Stimulated activated CD4-positive, alpha-beta T cell treated with anti-CD3 and anti-CD28 coated beads, Interleukin-15, amount 100 ng/mL, for 48 hours (primary cell): ENCODE data around the gene PTPN4.
"Not testable (repeated sequence)": the region's sequence is repeated elsewhere in the genome, so short reads cannot be mapped to it uniquely, and the experiment has no call there.

ENCODE experiments used
- DNase-seq, 2 donors: peaks; one replicate each; pipeline ENCODE4 v3.0.0-alpha.2; 2020; ENCODE audit warnings: low read depth in 2 of 2

Gene PTPN4

DNA sequence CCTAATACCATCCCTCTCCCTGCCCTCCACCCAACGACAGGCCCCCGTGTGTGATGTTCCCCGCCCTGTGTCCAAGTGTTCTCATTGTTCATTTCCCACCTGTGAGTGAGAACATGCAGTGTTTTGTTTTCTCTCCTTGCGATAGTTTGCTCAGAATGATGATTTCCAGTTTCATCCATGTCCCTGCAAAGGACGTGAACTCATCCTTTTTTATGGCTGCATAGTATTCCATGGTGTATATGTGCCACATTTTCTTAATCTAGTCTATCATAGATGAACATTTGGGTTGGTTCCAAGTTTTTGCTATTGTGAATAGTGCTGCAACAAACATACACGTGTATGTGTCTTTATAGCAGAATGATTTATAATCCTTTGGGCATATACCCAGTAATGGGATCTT is 44.7 kb downstream of the PTPN4 start:
- not testable (repeated sequence) for DNase-seq

GRCh38 chr2:119808516-119809147 is 48.9 kb downstream of the PTPN4 start:
- DNase-seq: no peak

GRCh38 chr2:119809339-119810048 is 49.8 kb downstream of the PTPN4 start:
- no peak for DNase-seq

DNA sequence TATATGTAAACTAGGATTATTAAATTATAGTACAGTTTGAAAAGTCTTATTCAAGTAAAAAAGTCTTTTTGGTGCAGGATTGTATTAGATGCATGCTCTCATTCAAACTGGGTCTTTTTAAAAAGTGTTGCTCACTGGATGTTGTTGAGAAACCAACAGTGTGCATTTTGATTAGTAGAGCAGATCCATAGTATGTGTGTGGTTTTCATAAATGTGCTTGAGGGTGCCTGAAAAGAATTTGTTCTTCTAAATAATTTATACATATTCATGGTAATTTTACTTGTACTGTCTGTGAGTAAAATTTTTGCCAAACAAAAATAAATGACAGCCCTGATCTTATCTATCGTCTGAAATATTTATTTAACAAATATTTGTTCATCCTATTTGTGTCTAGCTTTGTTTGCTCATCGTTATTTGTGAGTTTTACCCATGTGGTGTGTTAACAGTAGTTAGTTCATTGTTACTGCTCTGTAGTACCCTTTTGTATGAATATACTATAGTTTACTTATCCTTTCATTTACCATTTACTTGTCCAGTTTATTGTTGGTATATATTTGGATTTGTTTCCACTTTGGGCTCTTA is 50.4 kb downstream of the PTPN4 start:
- no peak for DNase-seq

DNA sequence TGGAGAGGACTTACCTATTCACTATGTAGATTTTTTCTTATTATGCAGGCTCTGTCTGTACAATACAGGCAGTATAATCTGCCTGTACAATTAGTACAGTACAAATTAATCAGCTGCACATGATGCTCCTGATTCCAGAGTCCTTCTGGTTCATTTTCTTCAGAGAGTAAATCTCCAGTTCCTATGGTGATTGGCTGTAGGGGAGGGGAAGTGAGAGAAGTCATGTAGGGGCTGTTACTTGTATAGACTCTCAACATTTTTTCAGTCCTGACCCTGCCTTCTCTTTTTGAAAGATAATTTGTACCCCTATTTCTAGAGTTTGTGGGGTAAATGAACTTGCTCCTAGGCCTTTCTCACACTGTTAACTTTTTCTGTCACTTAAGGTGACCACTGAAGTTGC is 54.5 kb downstream of the PTPN4 start:
- no peak for DNase-seq

- DNase-seq: no peak
These were observed 59.1 kb downstream of the PTPN4 start for GRCh38 chr2:119818792-119819191.

GRCh38 chr2:119819846-119820245 is 60.1 kb downstream of the PTPN4 start:
- no peak for DNase-seq

DNA sequence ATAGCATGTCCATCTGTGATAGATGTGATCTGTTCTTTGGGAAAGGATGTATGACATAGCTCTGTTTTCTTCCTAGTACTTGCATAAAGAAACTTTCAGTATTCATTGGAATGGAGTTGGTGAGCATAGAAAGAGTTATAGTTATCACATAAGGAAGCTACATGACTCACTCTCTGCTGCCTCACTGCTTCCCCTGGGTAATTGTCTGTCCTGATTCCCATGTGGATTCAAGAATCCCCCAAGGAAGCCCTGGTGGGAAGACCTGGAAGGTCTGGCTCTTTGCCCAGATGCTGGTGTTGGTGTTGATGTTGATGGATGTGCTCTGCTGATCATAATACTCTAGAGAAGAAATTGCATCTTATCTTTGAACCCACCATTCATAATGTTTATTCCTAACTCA is 60.6 kb downstream of the PTPN4 start:
- DNase-seq: no peak

- no peak for DNase-seq
These were observed 61.5 kb downstream of the PTPN4 start for GRCh38 chr2:119821266-119821665.

DNA sequence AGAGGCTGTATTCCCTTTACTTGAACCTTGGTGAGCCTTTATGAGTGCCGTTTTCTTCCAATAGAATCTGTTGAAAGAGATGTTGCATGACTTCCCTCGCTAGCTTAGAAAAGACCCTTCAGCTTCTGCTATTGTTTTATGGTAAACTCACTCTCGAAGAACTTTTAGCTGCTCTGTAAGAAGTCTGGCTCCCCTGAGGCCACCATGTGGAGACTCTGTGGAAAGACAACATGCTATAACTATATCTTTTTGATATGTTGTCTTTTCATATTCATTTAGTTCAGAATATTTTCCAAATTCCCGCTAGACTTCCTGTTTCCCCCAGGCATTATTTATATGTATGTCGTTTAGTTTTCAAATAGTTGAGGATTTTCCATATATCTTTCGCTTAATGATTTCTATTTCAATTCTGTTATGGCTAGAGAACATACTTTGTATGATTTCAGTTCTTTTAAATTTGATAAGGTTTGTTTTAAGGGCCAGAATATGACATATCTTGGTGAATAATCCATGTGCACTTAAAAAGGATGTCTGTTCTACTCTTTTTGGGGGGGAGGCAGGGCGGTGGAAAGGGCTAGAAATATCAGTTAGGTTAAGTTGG is 64.1 kb downstream of the PTPN4 start:
- no peak for DNase-seq

DNA sequence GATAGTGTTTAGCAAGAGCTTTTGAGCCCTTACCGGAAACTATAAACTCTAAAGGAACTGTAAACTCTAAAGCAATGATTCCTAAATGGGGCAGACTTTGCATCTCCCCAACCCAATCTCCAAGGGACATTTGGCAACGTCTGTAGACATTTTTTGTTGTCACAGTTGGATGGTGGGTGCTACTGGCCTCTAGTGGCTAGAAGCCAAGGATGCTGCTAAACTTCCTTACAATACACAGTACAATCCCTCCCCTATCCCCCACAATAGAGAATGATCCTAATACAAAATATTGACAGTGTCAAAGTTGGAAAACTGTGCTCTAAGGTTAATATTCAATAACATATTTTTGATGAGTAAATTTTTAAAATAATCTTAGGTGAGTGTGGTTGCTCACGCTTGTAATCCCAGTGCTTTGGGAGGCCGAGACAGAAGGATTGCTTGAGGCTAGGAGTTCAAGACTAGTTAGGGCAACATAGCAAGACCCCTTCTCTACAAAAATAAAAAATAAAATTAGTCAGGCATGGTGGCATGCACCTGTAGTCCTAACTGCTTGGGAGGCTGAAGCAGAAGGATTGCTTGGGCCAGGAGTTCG is 66.7 kb downstream of the PTPN4 start:
- peak in 1 of 2 donors; percentile 19 for DNase-seq

DNA sequence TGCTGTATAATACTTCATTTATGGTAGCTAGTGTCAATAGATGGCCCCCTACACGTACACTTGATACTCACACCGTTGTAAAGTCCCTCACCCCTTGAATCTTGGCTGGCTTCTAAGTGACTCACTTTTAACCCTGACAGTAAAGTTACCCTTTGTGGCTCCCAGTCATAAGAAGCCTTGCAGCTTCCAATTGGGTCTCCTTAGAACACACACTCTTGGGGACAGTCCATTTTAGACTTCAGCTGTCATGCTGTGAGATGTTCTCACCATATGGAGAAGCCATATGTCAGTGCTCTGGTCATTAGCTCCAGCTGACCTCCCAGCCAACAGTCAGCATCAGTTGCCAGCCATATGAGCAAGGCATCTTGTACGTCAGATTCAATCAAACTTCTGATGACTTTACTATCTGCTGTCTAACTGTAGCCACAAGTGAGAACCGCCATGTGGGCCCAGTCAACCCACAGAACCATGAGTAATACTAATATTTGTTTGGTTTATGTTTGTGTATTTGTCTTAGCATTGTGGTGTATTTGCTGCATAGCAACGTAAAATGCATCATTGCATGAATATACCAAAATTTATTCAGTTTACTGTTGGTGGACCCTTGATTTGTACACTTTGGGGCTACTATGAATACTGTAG is 68.3 kb downstream of the PTPN4 start:
- DNase-seq: no peak

- DNase-seq: no peak
These were observed 76.9 kb downstream of the PTPN4 start for GRCh38 chr2:119836455-119837142.

DNA sequence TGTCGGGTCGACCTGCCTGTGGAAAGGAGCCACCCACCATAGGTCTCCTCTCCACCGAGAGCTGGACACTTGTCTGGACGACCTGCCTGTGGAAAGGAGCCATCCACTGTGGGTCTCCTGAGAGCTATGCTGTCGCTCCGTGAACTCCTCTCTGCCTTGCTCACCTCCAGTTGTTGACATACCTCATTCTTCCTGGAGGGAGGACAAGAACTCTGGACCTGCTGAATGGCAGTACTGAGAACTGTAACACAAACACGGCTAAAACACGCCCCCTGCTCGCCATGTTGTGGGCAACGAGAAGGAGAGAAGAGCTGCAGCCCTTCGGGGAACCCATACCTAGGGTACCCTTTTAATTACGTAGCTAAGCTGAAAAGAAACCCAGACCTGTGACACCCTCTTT is 77.6 kb downstream of the PTPN4 start:
- no peak for DNase-seq

DNA sequence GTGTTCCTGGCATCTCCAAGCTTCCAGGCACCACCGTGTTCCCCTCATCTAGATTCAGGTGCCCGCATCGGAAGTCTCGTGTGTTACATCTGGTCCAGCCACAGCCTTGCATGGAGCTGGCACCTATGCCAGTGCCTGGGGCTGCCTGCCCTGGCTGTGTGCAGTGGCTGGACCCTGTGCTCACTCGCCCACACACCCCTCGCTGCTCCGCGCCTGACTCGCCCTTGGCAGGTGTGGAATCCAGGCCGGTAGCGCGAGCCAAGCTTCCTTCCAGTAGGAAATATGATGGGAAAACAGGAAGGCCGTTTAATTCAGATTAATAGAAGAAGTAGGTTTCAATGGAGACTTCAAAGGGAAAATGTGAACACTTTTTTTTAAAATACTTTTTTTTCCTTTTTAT is 78.0 kb downstream of the PTPN4 start:
- DNase-seq: no peak

- no peak for DNase-seq
These were observed 78.5 kb downstream of the PTPN4 start for GRCh38 chr2:119838179-119838578.

DNA sequence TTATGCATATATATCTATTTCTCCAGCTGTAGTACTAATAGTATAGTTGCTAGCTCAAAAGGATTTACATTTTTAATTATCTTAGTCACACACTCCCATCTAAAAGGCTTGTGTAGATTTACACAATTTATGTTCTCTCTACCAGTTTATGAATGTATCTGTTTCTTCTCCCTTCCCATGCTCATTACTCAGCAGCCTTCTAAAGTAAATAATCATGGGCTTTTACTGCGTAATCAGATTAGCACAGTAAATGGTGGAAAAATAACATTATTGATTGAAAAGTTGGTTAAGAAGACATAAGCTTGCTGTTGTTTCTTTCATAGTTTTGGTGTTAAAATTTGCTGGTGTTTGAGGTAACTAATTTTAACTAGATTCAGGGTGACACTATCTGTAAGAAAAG is 81.8 kb downstream of the PTPN4 start:
- DNase-seq: no peak

DNA sequence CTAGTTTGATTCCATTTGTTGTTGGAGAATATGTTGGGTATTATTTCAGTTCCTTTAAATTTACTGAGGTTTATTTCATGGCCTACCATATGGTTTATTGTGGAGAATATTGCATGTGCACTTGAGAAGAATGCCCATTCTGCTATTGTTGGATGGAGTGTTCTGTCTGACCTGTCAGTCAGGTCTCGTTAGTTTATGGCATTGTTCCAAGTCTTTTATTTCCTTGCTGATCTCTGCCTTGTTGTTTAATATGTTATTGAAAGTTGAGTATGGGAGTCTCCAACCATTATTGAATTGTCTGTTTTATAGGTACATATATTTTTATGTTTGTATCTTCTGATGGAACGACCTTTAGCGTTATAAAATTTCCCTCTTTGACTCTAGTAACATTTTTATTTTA is 86.3 kb downstream of the PTPN4 start:
- DNase-seq: no peak

DNA sequence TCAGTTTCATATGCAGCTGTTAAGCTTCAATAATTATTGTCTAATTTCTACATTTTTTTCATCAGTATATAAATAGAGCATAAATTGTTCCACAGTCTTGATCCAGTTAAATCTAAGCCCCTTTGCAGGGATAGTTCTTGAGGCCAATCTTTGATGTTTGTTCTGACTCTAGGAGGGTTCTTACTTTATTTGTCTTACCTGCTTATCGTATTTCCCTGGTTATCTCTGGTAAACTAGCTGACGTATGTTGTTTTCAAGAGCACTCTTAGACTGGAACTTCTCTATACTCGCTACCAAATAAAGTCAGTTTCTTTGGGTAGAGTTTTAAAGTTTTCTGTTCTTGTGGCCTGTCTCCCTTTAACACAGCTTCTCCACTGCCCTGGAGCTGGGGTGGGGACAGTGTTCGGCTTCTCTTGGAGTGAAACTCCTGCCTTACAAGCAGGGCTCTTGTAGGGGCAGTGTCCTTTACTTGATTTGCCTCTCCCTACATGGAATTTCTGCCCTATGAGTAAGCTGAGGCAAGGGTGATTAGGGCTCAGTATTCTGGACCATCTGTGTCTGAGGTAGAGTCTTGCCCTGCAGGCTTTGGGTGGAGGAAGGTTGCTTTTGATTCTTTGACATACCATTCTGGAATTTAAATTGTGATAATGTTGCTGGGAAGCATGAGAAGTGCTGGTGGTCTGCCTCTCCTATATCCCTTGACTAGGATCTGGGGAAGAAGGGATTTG is 90.3 kb downstream of the PTPN4 start:
- DNase-seq: no peak

GRCh38 chr2:119852214-119852613 is 92.5 kb downstream of the PTPN4 start:
- no peak for DNase-seq
